ENCODE measurements around the gene SLC26A1. TPM values are rescaled to one million over a fixed set of nuclear protein-coding genes. Genes with fewer than 3 reads are reported as not detected.

Gene SLC26A1
- total and polyA plus RNA-seq, 2 of the 13 experiments (the other 11 are each of a cell fraction or from before 2014, with no cell fraction given), result 5.4 to 22.9 TPM

DNA sequence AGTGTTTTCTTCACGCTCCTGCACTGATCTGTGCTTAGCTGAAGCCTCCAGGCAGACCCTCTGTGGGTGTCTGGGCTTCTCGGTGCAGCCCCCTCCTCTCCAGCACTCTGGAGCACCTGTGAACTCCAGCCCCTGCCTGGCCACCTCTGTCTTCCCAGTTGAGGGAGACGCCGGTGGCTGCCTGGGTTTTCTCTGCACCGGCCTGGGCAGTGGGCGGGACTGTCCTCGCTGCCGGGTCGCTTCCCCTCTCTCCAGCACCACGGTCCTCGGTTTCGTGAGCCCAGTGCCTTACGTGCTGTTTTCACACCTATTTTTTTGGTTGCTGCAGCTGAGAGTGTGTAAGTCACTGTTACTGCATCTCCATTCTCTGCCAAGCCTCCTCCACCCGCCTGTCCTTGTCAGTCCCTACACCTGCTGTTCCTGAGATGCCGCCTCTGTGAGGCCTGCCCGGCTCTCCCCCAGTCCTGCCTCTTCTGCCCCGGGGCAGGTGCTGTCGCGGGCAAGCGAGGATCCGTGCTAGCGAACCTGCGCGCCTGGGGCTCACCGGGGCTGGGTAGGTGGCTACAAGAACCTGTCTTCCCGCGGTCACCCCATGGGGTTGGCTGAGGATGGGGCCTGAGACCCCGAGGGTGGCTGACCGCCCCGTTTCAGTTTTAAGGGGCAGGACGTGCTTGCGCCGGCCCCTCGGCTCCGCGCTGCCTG lies 15.8 kb upstream of the SLC26A1 start (continued):
- TF ChIP-seq ZNF205 (CRISPR knock-in tag; IDR thresholded peaks at IDR 0.05) (no peak), ZFX (CRISPR knock-in tag; IDR thresholded peaks at IDR 0.05; ENCODE audit: low read depth) (no peak; the same call in none of the 2 replicates), NFKB2 (CRISPR knock-in tag; IDR thresholded peaks at IDR 0.05; ENCODE audit: borderline replicate concordance) (no peak), ARHGAP35 (CRISPR knock-in tag; IDR thresholded peaks at IDR 0.05; ENCODE audit: borderline replicate concordance) (no peak), U2AF1 (optimal IDR thresholded peaks at IDR 0.05; ENCODE audit: low read depth, low read length) (no peak), HDAC6 (IDR thresholded peaks at IDR 0.05; ENCODE audit: low read depth, low read length) (no peak), ZNF570 (CRISPR knock-in tag; IDR thresholded peaks at IDR 0.05; ENCODE audit: borderline replicate concordance) (no peak), ESRRA (CRISPR knock-in tag; IDR thresholded peaks at IDR 0.05; ENCODE audit: low read depth) (no peak), ZFP36L1 (CRISPR knock-in tag; IDR thresholded peaks at IDR 0.05) (no peak), ASH2L (IDR thresholded peaks at IDR 0.05; ENCODE audit: insufficient read length, low read depth, low read length) (no peak), MLXIP (CRISPR knock-in tag; IDR thresholded peaks at IDR 0.05; ENCODE audit: borderline replicate concordance) (no peak), ATF4 (CRISPR knock-in tag; IDR thresholded peaks at IDR 0.05) (no peak), PLRG1 (conservative IDR thresholded peaks at IDR 0.05) (no peak), ZSCAN31 (CRISPR knock-in tag; IDR thresholded peaks at IDR 0.05; ENCODE audit: low read depth) (no peak)
- TF ChIP-seq, protein P1, sequence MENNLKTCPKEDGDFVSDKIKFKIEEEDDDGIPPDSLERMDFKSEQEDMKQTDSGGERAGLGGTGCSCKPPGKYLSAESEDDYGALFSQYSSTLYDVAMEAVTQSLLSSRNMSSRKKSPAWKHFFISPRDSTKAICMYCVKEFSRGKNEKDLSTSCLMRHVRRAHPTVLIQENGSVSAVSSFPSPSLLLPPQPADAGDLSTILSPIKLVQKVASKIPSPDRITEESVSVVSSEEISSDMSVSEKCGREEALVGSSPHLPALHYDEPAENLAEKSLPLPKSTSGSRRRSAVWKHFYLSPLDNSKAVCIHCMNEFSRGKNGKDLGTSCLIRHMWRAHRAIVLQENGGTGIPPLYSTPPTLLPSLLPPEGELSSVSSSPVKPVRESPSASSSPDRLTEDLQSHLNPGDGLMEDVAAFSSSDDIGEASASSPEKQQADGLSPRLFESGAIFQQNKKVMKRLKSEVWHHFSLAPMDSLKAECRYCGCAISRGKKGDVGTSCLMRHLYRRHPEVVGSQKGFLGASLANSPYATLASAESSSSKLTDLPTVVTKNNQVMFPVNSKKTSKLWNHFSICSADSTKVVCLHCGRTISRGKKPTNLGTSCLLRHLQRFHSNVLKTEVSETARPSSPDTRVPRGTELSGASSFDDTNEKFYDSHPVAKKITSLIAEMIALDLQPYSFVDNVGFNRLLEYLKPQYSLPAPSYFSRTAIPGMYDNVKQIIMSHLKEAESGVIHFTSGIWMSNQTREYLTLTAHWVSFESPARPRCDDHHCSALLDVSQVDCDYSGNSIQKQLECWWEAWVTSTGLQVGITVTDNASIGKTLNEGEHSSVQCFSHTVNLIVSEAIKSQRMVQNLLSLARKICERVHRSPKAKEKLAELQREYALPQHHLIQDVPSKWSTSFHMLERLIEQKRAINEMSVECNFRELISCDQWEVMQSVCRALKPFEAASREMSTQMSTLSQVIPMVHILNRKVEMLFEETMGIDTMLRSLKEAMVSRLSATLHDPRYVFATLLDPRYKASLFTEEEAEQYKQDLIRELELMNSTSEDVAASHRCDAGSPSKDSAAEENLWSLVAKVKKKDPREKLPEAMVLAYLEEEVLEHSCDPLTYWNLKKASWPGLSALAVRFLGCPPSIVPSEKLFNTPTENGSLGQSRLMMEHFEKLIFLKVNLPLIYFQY (CRISPR knock-in tag; IDR thresholded peaks at IDR 0.05; ENCODE audit: borderline replicate concordance), result no peak
- TF ChIP-seq, protein P2, sequence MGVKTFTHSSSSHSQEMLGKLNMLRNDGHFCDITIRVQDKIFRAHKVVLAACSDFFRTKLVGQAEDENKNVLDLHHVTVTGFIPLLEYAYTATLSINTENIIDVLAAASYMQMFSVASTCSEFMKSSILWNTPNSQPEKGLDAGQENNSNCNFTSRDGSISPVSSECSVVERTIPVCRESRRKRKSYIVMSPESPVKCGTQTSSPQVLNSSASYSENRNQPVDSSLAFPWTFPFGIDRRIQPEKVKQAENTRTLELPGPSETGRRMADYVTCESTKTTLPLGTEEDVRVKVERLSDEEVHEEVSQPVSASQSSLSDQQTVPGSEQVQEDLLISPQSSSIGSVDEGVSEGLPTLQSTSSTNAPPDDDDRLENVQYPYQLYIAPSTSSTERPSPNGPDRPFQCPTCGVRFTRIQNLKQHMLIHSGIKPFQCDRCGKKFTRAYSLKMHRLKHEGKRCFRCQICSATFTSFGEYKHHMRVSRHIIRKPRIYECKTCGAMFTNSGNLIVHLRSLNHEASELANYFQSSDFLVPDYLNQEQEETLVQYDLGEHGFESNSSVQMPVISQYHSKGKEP (CRISPR knock-in tag; IDR thresholded peaks at IDR 0.05), result no peak
- TF ChIP-seq, protein P3, sequence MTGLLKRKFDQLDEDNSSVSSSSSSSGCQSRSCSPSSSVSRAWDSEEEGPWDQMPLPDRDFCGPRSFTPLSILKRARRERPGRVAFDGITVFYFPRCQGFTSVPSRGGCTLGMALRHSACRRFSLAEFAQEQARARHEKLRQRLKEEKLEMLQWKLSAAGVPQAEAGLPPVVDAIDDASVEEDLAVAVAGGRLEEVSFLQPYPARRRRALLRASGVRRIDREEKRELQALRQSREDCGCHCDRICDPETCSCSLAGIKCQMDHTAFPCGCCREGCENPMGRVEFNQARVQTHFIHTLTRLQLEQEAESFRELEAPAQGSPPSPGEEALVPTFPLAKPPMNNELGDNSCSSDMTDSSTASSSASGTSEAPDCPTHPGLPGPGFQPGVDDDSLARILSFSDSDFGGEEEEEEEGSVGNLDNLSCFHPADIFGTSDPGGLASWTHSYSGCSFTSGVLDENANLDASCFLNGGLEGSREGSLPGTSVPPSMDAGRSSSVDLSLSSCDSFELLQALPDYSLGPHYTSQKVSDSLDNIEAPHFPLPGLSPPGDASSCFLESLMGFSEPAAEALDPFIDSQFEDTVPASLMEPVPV (CRISPR knock-in tag; IDR thresholded peaks at IDR 0.05), result no peak

Measured in HepG2 (cell line).